GM21619 (cell line): Measurements from ENCODE around the gene CREG1.
"Not testable (repeated sequence)": the region's sequence is repeated elsewhere in the genome, so short reads cannot be mapped to it uniquely, and the experiment has no call there.

ENCODE experiments used
- ATAC-seq: cut with Tn5 transposase; IDR thresholded peaks from one replicate; pipeline ENCODE4 v1.9.1; 2021; ENCODE audit not compliant: unreplicated experiment

Gene CREG1

DNA sequence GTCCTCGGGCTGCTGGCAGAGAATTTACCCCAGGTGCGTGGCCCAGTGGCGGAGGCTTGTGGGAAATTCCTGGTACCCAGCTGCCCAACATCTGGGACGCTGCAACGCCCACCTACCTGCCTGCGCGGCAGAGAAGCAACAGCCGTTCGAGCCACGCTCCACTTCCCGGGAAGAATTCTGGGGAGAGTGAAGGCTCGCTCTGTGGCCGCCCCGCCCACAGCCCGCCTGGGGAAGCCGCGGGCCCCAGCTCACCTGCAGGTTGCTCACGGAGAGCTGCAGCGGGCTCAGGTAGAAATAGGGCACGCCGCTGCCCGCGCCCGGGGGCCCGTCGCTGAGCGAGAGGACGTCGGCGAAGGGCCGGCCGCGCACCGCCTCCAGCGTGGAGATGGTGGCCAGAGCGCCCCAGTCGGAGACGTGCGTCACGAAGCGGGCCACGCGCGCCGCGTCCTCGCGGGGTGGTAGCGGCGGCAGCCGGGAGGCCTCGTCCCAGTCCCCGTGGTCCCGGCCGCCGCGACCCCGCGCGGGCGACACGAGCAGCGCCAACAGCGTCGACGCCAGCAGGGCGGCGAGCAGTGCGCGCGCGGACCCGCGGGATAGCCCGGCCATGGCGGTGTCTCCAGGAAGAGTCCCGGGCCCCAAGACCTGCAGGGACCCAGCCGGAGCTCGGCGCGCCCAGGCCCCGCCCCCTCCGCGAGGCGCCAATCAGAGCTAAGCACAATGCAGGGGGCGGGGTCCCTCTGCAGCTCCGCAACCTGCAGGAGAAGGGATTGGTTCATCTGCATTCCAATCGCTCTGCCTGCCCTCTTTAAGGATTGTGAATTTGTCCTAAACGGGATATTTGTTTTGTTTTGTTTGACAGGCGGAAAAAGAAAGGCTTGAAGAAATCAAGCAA is at the start of gene CREG1:
Gene CREG1 (minus strand): TSS at position 627 of the 892 bp plus-strand sequence.
- ATAC-seq, result peak; percentile 99

DNA sequence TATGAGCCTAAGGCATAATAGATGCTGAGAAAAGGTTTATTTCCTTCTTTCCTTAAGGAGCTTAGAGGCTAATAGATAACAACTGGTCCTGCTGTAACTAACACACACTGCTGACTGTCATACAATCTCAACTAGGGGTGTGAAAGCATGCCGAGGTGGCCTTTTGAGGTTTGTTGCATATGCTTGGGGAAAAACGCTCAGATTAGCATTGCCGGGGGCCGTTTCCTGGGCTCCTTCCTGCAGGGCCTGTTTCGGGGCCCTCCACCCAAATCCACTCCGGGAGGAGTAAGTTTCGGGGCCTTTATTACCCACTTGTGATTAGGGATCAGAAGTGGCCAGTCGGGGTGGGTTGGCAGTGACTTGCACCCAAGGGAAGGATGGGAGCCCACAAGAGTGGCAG is 49.3 kb upstream of the CREG1 start:
- ATAC-seq, result no peak

GRCh38 chr1:167601442-167602383 is 48.2 kb upstream of the CREG1 start:
- ATAC-seq, result no peak

DNA sequence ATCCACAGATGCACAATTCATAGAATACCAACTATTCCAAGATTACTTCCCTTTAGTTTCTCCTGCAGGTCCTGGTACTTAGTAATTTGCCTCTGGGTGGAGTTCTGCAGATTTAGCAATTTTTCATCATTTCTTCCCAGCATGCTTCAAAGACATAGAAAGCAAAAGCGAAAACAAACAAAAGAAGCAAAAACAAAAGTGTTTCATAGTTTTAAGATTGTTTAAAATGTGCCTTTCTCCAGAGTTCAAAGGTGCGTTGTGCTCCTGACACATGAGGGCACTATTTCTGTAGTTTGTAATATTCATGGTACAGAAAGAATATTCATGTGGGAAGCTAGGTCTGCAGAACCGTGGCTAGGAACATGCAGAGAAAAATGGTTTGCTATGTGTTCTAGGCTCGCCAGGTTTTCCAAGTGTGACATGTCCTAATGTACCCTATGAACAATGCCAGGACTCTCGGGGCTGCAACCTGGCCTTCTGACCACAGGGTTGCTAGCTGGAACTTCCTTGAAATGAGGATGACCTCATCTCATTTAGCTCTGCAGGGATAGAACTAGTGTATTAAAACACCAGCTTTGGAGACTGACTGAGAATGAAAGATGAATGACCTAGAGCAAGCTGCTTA is 46.5 kb upstream of the CREG1 start:
- ATAC-seq, result peak; percentile 71

- ATAC-seq, result no peak
These were observed 41.3 kb upstream of the CREG1 start for GRCh38 chr1:167594822-167595221.

DNA sequence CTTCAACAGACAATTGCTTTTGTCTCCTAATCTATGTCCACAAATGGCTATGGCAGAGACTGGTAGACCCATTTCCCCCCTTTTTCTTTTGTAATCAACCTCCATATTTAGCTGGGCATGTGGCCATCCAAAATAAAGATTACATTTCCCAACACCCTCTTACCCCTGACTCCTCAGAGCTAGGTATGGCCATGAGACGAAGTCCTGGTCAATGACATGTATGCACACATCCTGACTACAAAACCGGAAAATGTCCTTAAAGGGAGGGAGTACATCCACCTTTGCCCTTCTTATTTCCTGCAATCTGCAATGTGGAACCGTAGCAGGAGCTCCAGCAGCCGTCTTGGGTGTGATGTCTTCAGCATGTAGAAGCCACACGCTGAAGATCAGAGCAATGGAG is 40.3 kb upstream of the CREG1 start:
- no peak for ATAC-seq

DNA sequence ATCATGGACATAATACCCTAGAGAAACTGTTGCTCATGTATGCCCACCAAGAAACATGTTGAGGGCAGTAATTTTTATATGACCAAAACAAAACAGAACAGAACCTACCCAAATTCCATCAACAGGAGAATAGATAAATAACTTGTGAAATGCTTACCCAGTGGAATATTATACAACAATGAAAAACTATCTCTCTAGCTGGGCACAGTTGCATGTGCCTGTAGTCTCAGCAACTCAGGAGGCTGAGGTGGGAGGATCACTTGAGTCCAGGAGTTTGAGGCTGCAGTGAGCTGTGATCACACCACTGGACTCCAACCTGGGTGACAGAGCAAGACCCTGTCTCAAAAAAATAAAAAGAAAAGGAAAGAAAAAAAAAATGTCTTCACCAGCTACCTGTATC is 38.9 kb upstream of the CREG1 start:
- no peak for ATAC-seq

DNA sequence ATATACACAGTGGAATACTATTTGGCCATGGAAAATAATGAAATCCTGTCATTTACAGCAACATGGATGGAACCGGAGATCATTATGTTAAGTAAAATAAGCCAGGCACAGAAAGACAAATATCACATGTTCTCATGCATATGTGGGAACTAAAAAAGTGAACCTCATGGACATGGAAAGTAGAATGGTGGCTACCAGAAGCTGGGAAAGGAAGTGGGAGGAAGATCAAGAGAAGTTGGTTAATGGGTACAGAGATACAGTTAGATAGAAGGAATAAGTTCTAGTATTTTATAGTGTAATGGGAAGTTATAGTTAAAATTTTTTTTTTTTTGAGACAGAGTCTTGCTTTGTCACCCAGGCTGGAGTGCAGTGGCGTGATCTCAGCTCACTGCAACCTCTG is 34.8 kb upstream of the CREG1 start:
- ATAC-seq, result no peak

- ATAC-seq, result no peak
These were observed 34.3 kb upstream of the CREG1 start for GRCh38 chr1:167587872-167588271.

DNA sequence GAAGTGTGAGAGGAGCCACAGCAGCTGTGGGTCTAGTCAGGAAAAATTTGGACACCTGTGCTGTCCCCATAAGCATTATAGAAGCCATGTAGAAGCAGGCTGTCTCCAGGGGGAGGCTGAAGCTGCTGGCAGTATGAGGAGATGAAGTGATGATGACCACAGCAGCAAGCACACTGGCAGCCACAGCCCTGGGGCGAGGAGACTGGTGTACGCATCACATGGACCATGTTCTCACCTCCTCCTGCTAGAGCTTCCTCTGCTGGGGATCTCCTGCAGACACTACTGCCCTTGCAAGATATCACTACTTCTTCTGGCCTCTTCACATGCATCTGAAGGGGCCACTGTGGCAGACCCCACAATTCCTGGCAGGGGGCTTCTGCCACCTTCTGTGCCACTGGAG is 33.8 kb upstream of the CREG1 start:
- ATAC-seq, result no peak

- no peak for ATAC-seq
These were observed 31.0 kb upstream of the CREG1 start for GRCh38 chr1:167584581-167584980.

- ATAC-seq, result no peak
These were observed 29.2 kb upstream of the CREG1 start for GRCh38 chr1:167582722-167583121.

DNA sequence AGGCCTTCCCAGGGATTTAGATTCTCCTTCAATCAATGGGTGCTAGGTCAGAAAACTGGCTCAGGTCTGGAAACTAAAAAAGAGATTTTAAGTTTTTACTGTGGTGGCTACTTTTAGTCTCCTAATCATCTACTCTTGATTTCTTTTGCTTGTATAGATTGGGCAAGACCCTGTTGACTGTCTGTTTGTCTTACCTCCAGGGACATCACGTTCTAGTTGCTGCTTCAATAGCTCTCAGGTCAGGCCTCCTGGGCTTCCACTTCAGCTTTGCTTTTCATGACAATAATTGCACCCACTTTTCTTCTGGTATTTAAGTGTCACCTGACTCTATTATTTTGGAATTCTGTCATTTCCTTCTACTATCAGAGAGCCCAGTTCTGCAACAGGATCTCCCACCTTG is 28.5 kb upstream of the CREG1 start:
- ATAC-seq, result no peak

- no peak for ATAC-seq
These were observed 26.4 kb upstream of the CREG1 start for GRCh38 chr1:167579986-167580385.

DNA sequence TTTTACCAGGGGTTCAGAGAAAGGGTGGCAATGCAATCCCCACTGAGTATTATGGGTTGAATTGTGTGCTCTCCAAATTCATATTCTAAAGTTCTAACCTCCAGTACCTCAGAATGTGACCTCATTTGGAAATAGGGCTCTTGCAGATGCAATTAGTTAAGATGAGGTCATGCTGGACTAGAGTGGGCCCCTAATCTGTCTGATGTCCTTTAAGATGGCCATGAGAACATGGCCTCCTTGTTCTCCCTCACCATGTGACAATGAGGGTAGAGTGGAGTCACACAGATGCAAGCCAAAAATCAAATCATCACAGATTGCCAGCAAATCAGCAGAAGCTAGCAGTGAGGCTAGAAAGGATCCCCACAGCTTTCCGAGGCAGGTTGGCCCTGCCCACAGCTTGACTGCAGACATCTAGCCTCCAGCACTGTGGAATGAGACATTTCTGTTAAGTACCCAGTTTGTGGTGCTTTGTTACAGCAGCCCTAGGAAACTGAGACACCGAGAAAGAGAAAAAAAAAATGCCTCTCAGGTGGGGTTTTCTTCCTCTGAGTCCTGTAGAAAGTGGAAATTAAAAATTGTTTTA is 25.5 kb upstream of the CREG1 start:
- ATAC-seq, result no peak

DNA sequence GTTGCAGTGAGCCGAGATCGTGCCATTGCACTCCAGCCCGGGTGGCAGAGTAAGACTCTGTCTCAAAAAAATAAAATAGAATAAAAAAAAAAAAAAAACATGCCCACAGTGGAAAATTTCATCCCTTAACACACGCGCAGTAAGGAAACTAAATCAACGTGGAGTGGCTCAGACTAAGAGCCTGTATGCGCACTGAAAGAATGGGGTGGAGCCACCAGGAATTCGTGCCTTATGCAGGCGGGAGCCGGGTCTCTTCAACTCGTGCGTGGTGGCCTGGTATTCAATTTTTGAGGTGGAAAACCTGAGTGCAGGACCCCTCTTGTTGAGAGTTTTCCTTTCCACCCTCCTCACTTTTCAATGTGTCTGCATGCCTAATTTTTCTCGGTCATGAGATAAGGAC is 22.1 kb upstream of the CREG1 start:
- no peak for ATAC-seq

DNA sequence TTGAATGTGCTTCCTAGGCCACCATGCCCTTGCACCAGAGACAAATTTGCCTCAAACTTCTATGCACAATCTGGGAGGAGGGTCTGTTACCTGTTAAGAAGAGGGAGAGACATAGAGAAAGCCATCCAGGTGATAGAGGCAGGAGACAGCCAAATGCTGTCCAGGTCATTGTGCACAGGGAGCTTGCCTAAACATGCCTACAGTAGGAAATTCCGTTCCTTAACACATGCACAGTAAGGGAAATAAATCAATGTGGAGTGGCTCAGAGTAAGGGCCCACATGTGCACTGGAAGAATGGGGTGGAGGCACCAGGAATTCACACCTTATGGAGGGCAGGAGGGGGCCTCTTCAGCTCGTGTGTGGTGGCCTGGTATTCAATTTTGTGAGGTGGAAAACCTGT is 19.5 kb upstream of the CREG1 start:
- no peak for ATAC-seq

GRCh38 chr1:167570712-167571111 is 17.1 kb upstream of the CREG1 start:
- ATAC-seq, result not testable (repeated sequence)

DNA sequence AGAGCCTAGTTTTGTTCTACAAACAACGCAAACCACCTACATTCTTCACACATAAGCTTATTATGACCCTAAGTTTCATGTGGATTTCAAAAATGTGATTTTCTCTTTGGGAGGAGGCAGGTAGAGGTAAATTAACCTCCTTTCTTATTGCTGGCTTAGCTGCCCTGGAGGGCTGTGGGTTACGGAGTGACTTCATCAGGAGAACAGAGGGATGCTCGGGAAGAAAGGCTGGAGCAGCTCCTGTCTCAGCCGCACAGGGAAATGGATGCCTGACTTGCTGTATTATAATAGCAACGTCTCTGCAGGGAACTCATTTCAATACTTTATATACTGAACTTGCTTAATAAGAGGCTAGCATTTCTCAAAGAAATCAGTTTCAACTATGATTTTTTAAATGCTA is 14.1 kb upstream of the CREG1 start:
- no peak for ATAC-seq

DNA sequence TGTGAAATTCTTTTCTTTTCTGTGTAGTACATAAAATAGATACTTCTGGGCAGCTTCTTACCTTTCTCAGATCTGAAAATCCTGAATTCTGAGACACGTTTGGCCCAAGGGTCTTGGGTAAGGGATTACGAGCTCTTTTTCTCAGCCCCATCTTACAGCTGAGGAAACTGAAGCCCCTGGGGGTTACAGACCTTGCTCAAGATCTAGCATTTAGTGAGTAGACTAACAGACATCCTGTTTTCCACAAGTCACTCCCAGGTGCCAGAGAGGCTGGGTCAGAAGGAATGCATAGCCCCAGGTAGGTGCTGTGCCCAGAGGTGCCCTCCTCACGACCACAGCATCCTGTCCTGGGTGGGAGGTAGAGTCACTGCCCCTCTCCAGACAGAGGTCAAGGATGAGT is 13.2 kb upstream of the CREG1 start:
- no peak for ATAC-seq

- ATAC-seq, result no peak
These were observed 12.4 kb upstream of the CREG1 start for GRCh38 chr1:167565922-167566321.
